B cell (primary cell): ENCODE results near the gene TPRA1.

Experiments used
- CTCF ChIP-seq: fragments of 200-600 bp; IDR thresholded peaks from one replicate; pipeline ENCODE4 v1.8.0; 2022; ENCODE audit warnings: antibody characterized with exemption, mild to moderate bottlenecking
- EZH2 ChIP-seq: IDR thresholded peaks from 2 replicates; pipeline ENCODE4 v1.6.1; 2012; ENCODE audit warnings: borderline replicate concordance, low read depth, mild to moderate bottlenecking, moderate library complexity, low read length; ENCODE audit not compliant: insufficient read depth, poor library complexity, severe bottlenecking

DNA sequence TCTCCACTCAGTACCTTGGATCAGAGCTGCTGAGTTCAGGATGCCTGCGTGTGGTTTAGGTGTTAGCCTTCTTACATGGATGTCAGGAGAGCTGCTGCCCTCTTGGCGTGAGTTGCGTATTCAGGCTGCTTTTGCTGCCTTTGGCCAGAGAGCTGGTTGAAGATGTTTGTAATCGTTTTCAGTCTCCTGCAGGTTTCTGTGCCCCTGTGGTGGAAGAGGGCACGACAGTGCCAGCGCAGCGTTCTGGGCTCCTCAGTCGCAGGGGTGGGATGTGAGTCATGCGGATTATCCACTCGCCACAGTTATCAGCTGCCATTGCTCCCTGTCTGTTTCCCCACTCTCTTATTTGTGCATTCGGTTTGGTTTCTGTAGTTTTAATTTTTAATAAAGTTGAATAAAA is 31.5 kb upstream of the TPRA1 start:
- no peak for TF ChIP-seq CTCF
- no peak for TF ChIP-seq EZH2
